HepG2 (cell line): Measurements from ENCODE around the gene SENP5. TPM values are rescaled to one million over a fixed set of nuclear protein-coding genes. Genes with fewer than 3 reads are reported as not detected.

Experiments
- ATAC-seq: fragments of 200-7000 bp; cut with Tn5 transposase; 3 replicates; pipeline ENCODE4 v1.9.1; 2020; ENCODE audit warnings: mild to moderate bottlenecking, moderate library complexity
- BruUV-seq: library from RNA; stranded (reverse); fragments of 400-500 nt; replicated peaks from 2 replicates; lab custom pipeline; 2021; lab: Mats Ljungman, UMichigan
- CTCF ChIA-PET: fragments of 300-600 bp; formaldehyde crosslinking; extraction: SDS; loops from one replicate; lab custom pipeline; 2021; ENCODE audit warnings: low total read pairs, inconsistent platforms, low intra/inter-chr PET ratio; lab: Yijun Ruan, JAX
- POLR2A ChIA-PET: fragments of 350-600 bp; sonication (Branson Sonifier 250); formaldehyde crosslinking; loops from one replicate; lab custom pipeline; 2020; ENCODE audit warnings: antibody characterized with exemption, inconsistent platforms; lab: Yijun Ruan, JAX
- DNase-seq: peaks from one replicate; pipeline ENCODE4 v3.0.0-alpha.2; 2015; ENCODE audit warnings: low spot score
- FAIRE-seq: peaks from 3 replicates; lab custom pipeline; 2011; peaks lifted over from hg19 to GRCh38; lab: Jason Lieb, UNC
- H2AFZ ChIP-seq: one replicate; pipeline ENCODE4 v1.6.1; 2011; ENCODE audit warnings: low read length, inconsistent platforms
- H3K27ac ChIP-seq: fragments of 300-600 bp; 3 replicates; pipeline ENCODE4 v1.8.0; 2011; ENCODE audit warnings: mixed run types, mild to moderate bottlenecking, mixed read lengths, low read length, inconsistent platforms; ENCODE audit not compliant: insufficient read depth; ENCODE audit errors: extremely low read length
- H3K27me3 ChIP-seq, 2 experiments: fragments of 200-600 bp in 1 of 2; 2 replicates in 1 of 2; 3 replicates in 1 of 2; pipeline versions ENCODE4 v1.6.0 to v1.8.0; 2011; ENCODE audit warnings: low read length in 2 of 2, mild to moderate bottlenecking in 2 of 2, moderate library complexity in 2 of 2, inconsistent platforms in 1 of 2; ENCODE audit not compliant: insufficient read depth in 2 of 2, control insufficient read depth in 1 of 2
- H3K36me3 ChIP-seq, 2 experiments: fragments of 200-600 bp in 1 of 2; replicated peaks in 1 of 2; 2 replicates in 1 of 2; 3 replicates in 1 of 2; pipeline versions ENCODE4 v1.5.1 to v1.8.0; 2011; ENCODE audit warnings: low read length in 2 of 2, inconsistent platforms in 1 of 2; ENCODE audit not compliant: insufficient read depth in 2 of 2, control insufficient read depth in 1 of 2
- H3K4me1 ChIP-seq: 2 replicates; pipeline ENCODE4 v1.5.1; 2012; ENCODE audit warnings: low read length, inconsistent platforms; ENCODE audit not compliant: insufficient read depth
- H3K4me2 ChIP-seq: 2 replicates; pipeline ENCODE4 v1.6.0; 2011; ENCODE audit warnings: low read depth, low read length, inconsistent platforms
- H3K4me3 ChIP-seq, 3 experiments: fragments of 200-600 bp in 1 of 3; sonication (generic), shearing (Covaris generic) in 1 of 3; replicated peaks in 1 of 3; 2 replicates each; pipeline ENCODE4 v1.5.1; 2011 to 2016; ENCODE audit warnings: low read length in 3 of 3, inconsistent platforms in 2 of 3, low read depth in 2 of 3, mild to moderate bottlenecking in 2 of 3, control low read depth in 1 of 3, mixed read lengths in 1 of 3; ENCODE audit not compliant: insufficient read depth in 1 of 3
- H3K79me2 ChIP-seq: one replicate; pipeline ENCODE4 v1.6.1; 2011; ENCODE audit warnings: low read length, inconsistent platforms; ENCODE audit not compliant: insufficient read depth
- H3K9ac ChIP-seq: 2 replicates; pipeline ENCODE4 v1.6.0; 2011; ENCODE audit warnings: mild to moderate bottlenecking, low read depth, low read length, inconsistent platforms; ENCODE audit not compliant: insufficient read depth
- H3K9me3 ChIP-seq: 2 replicates; pipeline ENCODE4 v1.5.1; 2012; ENCODE audit warnings: mild to moderate bottlenecking, low read length
- H4K20me1 ChIP-seq: 2 replicates; pipeline ENCODE4 v1.6.0; 2011; ENCODE audit warnings: inconsistent platforms, mild to moderate bottlenecking, low read length, moderate library complexity; ENCODE audit not compliant: insufficient read depth
- FOXC1 ChIP-seq: sonication (generic); formaldehyde crosslinking; IDR thresholded peaks from 2 replicates; pipeline ENCODE4 v1.8.0; 2022; ENCODE audit warnings: mild to moderate bottlenecking, missing genetic modification reagents, borderline replicate concordance
- FOXK2 ChIP-seq: fragments of 450-650 bp; IDR thresholded peaks from 2 replicates; pipeline ENCODE4 v1.6.1; 2016
- FOXM1 ChIP-seq: sonication (generic); formaldehyde crosslinking; IDR thresholded peaks from 2 replicates; pipeline ENCODE4 v1.5.0; 2020; ENCODE audit warnings: missing genetic modification reagents
- KDM5A ChIP-seq: fragments of 200-600 bp; sonication (generic); IDR thresholded peaks from 2 replicates; pipeline ENCODE4 v1.7.0; 2018; ENCODE audit warnings: antibody characterized with exemption, mild to moderate bottlenecking, low read length, borderline replicate concordance
- MXD4 ChIP-seq: IDR thresholded peaks from 2 replicates; pipeline ENCODE4 v1.6.1; 2016; ENCODE audit warnings: mild to moderate bottlenecking, missing biosample characterization, missing genetic modification reagents
- NBN ChIP-seq: fragments of 450-650 bp; conservative IDR thresholded peaks from 2 replicates; pipeline ENCODE4 v1.6.1; 2017
- NCOA5 ChIP-seq: sonication (generic); formaldehyde crosslinking; IDR thresholded peaks from 2 replicates; pipeline ENCODE4 v1.4.0; 2020; ENCODE audit warnings: missing genetic modification reagents
- NFKB2 ChIP-seq: sonication (generic); formaldehyde crosslinking; IDR thresholded peaks from 2 replicates; pipeline ENCODE4 v1.4.0; 2020; ENCODE audit warnings: missing genetic modification reagents, borderline replicate concordance
- NRL ChIP-seq: sonication (generic); formaldehyde crosslinking; IDR thresholded peaks from 2 replicates; pipeline ENCODE4 v1.5.0; 2020; ENCODE audit warnings: missing genetic modification reagents, mild to moderate bottlenecking, moderate library complexity, borderline replicate concordance
- PHB2 ChIP-seq: fragments of 450-650 bp; IDR thresholded peaks from 2 replicates; pipeline ENCODE4 v1.6.1; 2018; ENCODE audit not compliant: partially characterized antibody
- SP1 ChIP-seq, 2 experiments: fragments of 450-650 bp in 1 of 2; sonication (generic) in 1 of 2; formaldehyde crosslinking in 1 of 2; IDR thresholded peaks; 2 replicates each; pipeline versions ENCODE4 v1.4.0 to v1.6.1; 2016 to 2020; ENCODE audit warnings: missing genetic modification reagents in 1 of 2
- ZBTB8A ChIP-seq: sonication (generic); formaldehyde crosslinking; IDR thresholded peaks from 2 replicates; pipeline ENCODE4 v1.4.0; 2020; ENCODE audit warnings: mild to moderate bottlenecking, low read depth, missing genetic modification reagents, borderline replicate concordance
- ZNF296 ChIP-seq: sonication (generic); formaldehyde crosslinking; conservative IDR thresholded peaks from 2 replicates; pipeline ENCODE4 v1.5.0; 2020; ENCODE audit warnings: mild to moderate bottlenecking, missing genetic modification reagents
- WGBS: methylation state at CpG from one replicate; pipeline ENCODE4 v1.1.6; 2017; ENCODE audit warnings: low lambda C conversion rate; 5-methylcytosine and 5-hydroxymethylcytosine counted together
- in situ Hi-C: cut with HindIII; loops from 2 replicates; pipeline ENCODE4 v1.10.0; 2017; ENCODE audit warnings: low pct_unique_long_range_greater_than_20kb; ENCODE audit not compliant: extremely low pct_ligation_motif_present
- intact Hi-C: fragments of 100-400 bp; cut with micrococcal nuclease; formaldehyde crosslinking; loops from one replicate; pipeline ENCODE4 v1.10.0; 2022; ENCODE audit not compliant: unreplicated experiment
- polyA plus RNA-seq, 8 experiments: library from polyadenylated mRNA; depleted of rRNA in 3 of 8; stranded (reverse) in 7 of 8; unstranded in 1 of 8; fragments of >200 nt; fragmentation: Illumina TruSeq in 4 of 8; extraction: Trizol in 4 of 8; gene quantifications; 2 replicates each; pipeline versions ENCODE4 v1.2.1 to v1.2.3, GENCODE V29; 2011 to 2016; ENCODE audit warnings: low read depth in 4 of 8, missing spikeins in 1 of 8, mixed read lengths in 1 of 8; ENCODE audit not compliant: insufficient read depth in 1 of 8
- total RNA-seq, 5 experiments: library from RNA; depleted of rRNA; stranded (reverse); fragments of >200 nt; fragmentation: Illumina TruSeq; extraction: Trizol; gene quantifications; 2 replicates each; pipeline ENCODE4 v1.2.3, GENCODE V29; 2016; ENCODE audit warnings: low read depth in 1 of 5
- TF ChIP-seq, protein P1 (sequence below): sonication (generic); formaldehyde crosslinking; IDR thresholded peaks from 2 replicates; pipeline ENCODE4 v1.4.0; 2020; ENCODE audit warnings: missing genetic modification reagents
- TF ChIP-seq, protein P2 (sequence below): sonication (generic); formaldehyde crosslinking; IDR thresholded peaks from 2 replicates; pipeline ENCODE4 v1.4.0; 2020; ENCODE audit warnings: low read depth, mild to moderate bottlenecking, missing genetic modification reagents
- TF ChIP-seq, protein P3 (sequence below): IDR thresholded peaks from 2 replicates; pipeline ENCODE4 v1.6.1; 2016; ENCODE audit warnings: low read depth, borderline replicate concordance
- TF ChIP-seq, protein P4 (sequence below): sonication (generic); formaldehyde crosslinking; IDR thresholded peaks from 2 replicates; pipeline ENCODE4 v1.5.0; 2020; ENCODE audit warnings: mild to moderate bottlenecking, missing genetic modification reagents

SENP5 gene
- total and polyA plus RNA-seq, 2 of the 13 experiments (the other 11 are each of a cell fraction or from before 2014, with no cell fraction given), result 17.6 to 30.9 TPM

DNA sequence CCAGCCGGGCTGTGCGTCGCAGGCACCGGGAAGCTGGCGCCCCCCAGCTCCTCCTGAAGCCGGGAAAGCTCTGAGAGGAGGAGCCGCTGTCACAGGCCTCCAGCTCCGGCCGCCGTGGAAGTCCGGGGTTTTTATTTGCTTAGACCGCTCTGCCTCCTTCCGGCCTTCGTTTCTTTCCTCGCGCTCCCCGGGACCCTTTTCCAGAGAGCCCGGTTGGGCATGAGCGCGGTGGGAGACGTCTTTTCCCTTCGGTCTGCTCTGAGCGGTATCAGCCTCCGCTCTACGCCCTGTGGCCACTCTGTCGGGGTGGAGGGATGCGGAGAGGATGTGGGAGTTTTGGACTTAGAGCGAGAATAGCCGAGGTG lies 559 bp downstream of the SENP5 start:
- H3K4me1 ChIP-seq, result peaks cover 29% of the 10 kb centered on the region
- intact Hi-C loops (no loop called here), in situ Hi-C loops (no loop called here)
- ChIA-PET POLR2A (interaction anchor here (0.6 to 2.6 kb wide), 12 partner anchors 8 to 202 kb away, joined by 3 to 33 read pairs (median 4); partner anchors contain the start of gene NCBP2), CTCF (no interaction called here)
- H3K9me3 ChIP-seq, result no peaks in the 10 kb centered on the region
- WGBS, result 0% methylated on average over 20 of the region's 29 CpGs
- H3K4me2 ChIP-seq, result peak overlapping the region; percentile 91
- peaks cover 1 to 6% of the 10 kb centered on the region in 2 experiments; a peak in 4 of 5 replicates for H3K36me3 ChIP-seq
- H3K9ac ChIP-seq, result peak overlapping the region; percentile 97
- no TSS peak for BruUV-seq
- no peak for FAIRE-seq
- peak overlapping the region; percentile 89 for H3K27ac ChIP-seq
- peak; percentile 20 for DNase-seq
- H3K27me3 ChIP-seq, result no peaks in the 10 kb centered on the region
- peaks cover 11% of the 10 kb centered on the region for H4K20me1 ChIP-seq
- peak; percentile 83 for ATAC-seq
- no peak overlapping the region for H2AFZ ChIP-seq
- H3K4me3 ChIP-seq, result peak overlapping the region; percentile 66 to 97 (median 96)
- peaks cover 52% of the 10 kb centered on the region for H3K79me2 ChIP-seq
- TF ChIP-seq, protein P1, sequence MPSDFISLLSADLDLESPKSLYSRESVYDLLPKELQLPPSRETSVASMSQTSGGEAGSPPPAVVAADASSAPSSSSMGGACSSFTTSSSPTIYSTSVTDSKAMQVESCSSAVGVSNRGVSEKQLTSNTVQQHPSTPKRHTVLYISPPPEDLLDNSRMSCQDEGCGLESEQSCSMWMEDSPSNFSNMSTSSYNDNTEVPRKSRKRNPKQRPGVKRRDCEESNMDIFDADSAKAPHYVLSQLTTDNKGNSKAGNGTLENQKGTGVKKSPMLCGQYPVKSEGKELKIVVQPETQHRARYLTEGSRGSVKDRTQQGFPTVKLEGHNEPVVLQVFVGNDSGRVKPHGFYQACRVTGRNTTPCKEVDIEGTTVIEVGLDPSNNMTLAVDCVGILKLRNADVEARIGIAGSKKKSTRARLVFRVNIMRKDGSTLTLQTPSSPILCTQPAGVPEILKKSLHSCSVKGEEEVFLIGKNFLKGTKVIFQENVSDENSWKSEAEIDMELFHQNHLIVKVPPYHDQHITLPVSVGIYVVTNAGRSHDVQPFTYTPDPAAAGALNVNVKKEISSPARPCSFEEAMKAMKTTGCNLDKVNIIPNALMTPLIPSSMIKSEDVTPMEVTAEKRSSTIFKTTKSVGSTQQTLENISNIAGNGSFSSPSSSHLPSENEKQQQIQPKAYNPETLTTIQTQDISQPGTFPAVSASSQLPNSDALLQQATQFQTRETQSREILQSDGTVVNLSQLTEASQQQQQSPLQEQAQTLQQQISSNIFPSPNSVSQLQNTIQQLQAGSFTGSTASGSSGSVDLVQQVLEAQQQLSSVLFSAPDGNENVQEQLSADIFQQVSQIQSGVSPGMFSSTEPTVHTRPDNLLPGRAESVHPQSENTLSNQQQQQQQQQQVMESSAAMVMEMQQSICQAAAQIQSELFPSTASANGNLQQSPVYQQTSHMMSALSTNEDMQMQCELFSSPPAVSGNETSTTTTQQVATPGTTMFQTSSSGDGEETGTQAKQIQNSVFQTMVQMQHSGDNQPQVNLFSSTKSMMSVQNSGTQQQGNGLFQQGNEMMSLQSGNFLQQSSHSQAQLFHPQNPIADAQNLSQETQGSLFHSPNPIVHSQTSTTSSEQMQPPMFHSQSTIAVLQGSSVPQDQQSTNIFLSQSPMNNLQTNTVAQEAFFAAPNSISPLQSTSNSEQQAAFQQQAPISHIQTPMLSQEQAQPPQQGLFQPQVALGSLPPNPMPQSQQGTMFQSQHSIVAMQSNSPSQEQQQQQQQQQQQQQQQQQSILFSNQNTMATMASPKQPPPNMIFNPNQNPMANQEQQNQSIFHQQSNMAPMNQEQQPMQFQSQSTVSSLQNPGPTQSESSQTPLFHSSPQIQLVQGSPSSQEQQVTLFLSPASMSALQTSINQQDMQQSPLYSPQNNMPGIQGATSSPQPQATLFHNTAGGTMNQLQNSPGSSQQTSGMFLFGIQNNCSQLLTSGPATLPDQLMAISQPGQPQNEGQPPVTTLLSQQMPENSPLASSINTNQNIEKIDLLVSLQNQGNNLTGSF (CRISPR knock-in tag), result no peak
- TF ChIP-seq, protein P2, sequence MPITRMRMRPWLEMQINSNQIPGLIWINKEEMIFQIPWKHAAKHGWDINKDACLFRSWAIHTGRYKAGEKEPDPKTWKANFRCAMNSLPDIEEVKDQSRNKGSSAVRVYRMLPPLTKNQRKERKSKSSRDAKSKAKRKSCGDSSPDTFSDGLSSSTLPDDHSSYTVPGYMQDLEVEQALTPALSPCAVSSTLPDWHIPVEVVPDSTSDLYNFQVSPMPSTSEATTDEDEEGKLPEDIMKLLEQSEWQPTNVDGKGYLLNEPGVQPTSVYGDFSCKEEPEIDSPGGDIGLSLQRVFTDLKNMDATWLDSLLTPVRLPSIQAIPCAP (CRISPR knock-in tag), result no peak
- TF ChIP-seq NBN (no peak), PHB2 (no peak), FOXM1 (CRISPR knock-in tag) (no peak), MXD4 (peak; percentile 63; the same call in 1 of the 2 replicates), ZBTB8A (CRISPR knock-in tag) (no peak), NRL (CRISPR knock-in tag) (peak; percentile 73; the same call in 1 of the 2 replicates), FOXC1 (no peak), NCOA5 (CRISPR knock-in tag) (no peak), NFKB2 (CRISPR knock-in tag) (0 out of 2 replicates have a peak, but pooled peaks have one; percentile 13), ZNF296 (CRISPR knock-in tag) (no peak), FOXK2 (no peak), SP1 (IDR thresholded peaks at IDR 0.05) (no peak), SP1 (CRISPR knock-in tag; IDR thresholded peaks at IDR 0.05) (no peak), KDM5A (no peak; the same call in 1 of the 2 replicates)
- TF ChIP-seq, protein P3, sequence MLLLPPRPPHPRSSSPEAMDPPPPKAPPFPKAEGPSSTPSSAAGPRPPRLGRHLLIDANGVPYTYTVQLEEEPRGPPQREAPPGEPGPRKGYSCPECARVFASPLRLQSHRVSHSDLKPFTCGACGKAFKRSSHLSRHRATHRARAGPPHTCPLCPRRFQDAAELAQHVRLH (CRISPR knock-in tag), result 0 out of 2 replicates have a peak, but pooled peaks have one; percentile 67
- TF ChIP-seq, protein P4, sequence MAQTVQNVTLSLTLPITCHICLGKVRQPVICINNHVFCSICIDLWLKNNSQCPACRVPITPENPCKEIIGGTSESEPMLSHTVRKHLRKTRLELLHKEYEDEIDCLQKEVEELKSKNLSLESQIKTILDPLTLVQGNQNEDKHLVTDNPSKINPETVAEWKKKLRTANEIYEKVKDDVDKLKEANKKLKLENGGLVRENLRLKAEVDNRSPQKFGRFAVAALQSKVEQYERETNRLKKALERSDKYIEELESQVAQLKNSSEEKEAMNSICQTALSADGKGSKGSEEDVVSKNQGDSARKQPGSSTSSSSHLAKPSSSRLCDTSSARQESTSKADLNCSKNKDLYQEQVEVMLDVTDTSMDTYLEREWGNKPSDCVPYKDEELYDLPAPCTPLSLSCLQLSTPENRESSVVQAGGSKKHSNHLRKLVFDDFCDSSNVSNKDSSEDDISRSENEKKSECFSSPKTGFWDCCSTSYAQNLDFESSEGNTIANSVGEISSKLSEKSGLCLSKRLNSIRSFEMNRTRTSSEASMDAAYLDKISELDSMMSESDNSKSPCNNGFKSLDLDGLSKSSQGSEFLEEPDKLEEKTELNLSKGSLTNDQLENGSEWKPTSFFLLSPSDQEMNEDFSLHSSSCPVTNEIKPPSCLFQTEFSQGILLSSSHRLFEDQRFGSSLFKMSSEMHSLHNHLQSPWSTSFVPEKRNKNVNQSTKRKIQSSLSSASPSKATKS (CRISPR knock-in tag), result no peak
